OCI-LY3 (cell line): ENCODE measurements around the gene DCAKD.

ENCODE experiments used
- CTCF ChIP-seq: fragments of 200-600, 300-600 bp; sonication (generic); IDR thresholded peaks from 2 replicates; pipeline ENCODE4 v1.5.1; 2014; ENCODE audit warnings: antibody characterized with exemption, low read length, low read depth
- EZH2phosphoT487 ChIP-seq: fragments of 200-600 bp; shearing (Covaris generic); IDR thresholded peaks from 2 replicates; pipeline ENCODE4 v1.6.1; 2018; ENCODE audit warnings: antibody characterized with exemption, mixed run types, low read depth

GRCh38 chr17:45005700-45006099 is 45.7 kb downstream of the DCAKD start:
- TF ChIP-seq CTCF (no peak), EZH2phosphoT487 (no peak)
